MM.1S (cell line): ENCODE data around the gene CNTN5.

Experiments
- DNase-seq: peaks from one replicate; pipeline ENCODE4 v3.0.0-alpha.2; 2015
- H2AFZ ChIP-seq: fragments of 300-600 bp; sonication (generic); 2 replicates; pipeline ENCODE4 v1.6.0; 2016; ENCODE audit warnings: antibody characterized with exemption, low read length
- H3F3A ChIP-seq: fragments of 300-600 bp; sonication (generic); 2 replicates; pipeline ENCODE4 v1.6.1; 2016; ENCODE audit warnings: mild to moderate bottlenecking, antibody characterized with exemption, low read length, moderate library complexity, mixed read lengths; ENCODE audit not compliant: insufficient read depth
- H3K27ac ChIP-seq: fragments of 300-600 bp; sonication (generic); 2 replicates; pipeline ENCODE4 v1.5.1; 2016; ENCODE audit warnings: mild to moderate bottlenecking, low read length
- H3K27me3 ChIP-seq: fragments of 300-600 bp; sonication (generic); replicated peaks from 2 replicates; pipeline ENCODE4 v1.6.0; 2016; ENCODE audit warnings: low read length; ENCODE audit not compliant: insufficient read depth
- H3K36me3 ChIP-seq: fragments of 300-600 bp; sonication (generic); replicated peaks from 2 replicates; pipeline ENCODE4 v1.6.1; 2016; ENCODE audit warnings: mild to moderate bottlenecking, low read length, mixed read lengths; ENCODE audit not compliant: insufficient read depth
- H3K4me1 ChIP-seq: fragments of 300-600 bp; sonication (generic); 2 replicates; pipeline ENCODE4 v1.6.1; 2016; ENCODE audit warnings: low read length, mixed read lengths
- H3K4me2 ChIP-seq: fragments of 300-600 bp; sonication (generic); 2 replicates; pipeline ENCODE4 v1.6.0; 2016; ENCODE audit warnings: low read depth, low read length
- H3K4me3 ChIP-seq: fragments of 300-600 bp; sonication (generic); 2 replicates; pipeline ENCODE4 v1.5.1; 2016; ENCODE audit warnings: low read length, mixed read lengths
- H3K79me2 ChIP-seq: fragments of 300-600 bp; sonication (generic); 2 replicates; pipeline ENCODE4 v1.6.1; 2016; ENCODE audit warnings: mixed run types, low read length, mixed read lengths
- H3K9ac ChIP-seq: fragments of 300-600 bp; sonication (generic); 2 replicates; pipeline ENCODE4 v1.6.1; 2016; ENCODE audit warnings: low read length, mixed read lengths
- H3K9me2 ChIP-seq: fragments of 300-600 bp; sonication (generic); replicated peaks from 2 replicates; pipeline ENCODE4 v1.6.1; 2016; ENCODE audit warnings: mild to moderate bottlenecking, low read length, mixed read lengths; ENCODE audit not compliant: insufficient read depth
- H3K9me3 ChIP-seq: fragments of 300-600 bp; sonication (generic); replicated peaks from 2 replicates; pipeline ENCODE4 v1.6.1; 2016; ENCODE audit warnings: mild to moderate bottlenecking, low read length, mixed read lengths; ENCODE audit not compliant: insufficient read depth
- H4K20me1 ChIP-seq: fragments of 300-600 bp; sonication (generic); 2 replicates; pipeline ENCODE4 v1.6.1; 2016; ENCODE audit warnings: mild to moderate bottlenecking, low read length, moderate library complexity, mixed read lengths; ENCODE audit not compliant: insufficient read depth
- CTCF ChIP-seq: fragments of 300-600 bp; sonication (generic); IDR thresholded peaks from 2 replicates; pipeline ENCODE4 v1.5.1; 2016; ENCODE audit warnings: antibody characterized with exemption, low read length, mixed read lengths
- EZH2 ChIP-seq: fragments of 300-600 bp; sonication (generic); optimal IDR thresholded peaks from 2 replicates; pipeline ENCODE3; 2017; ENCODE audit warnings: low read depth, mild to moderate bottlenecking, antibody characterized with exemption, low read length, mixed read lengths
- EZH2phosphoT487 ChIP-seq: fragments of 300-600 bp; sonication (generic); IDR thresholded peaks from 2 replicates; pipeline ENCODE4 v1.6.1; 2018; ENCODE audit warnings: antibody characterized with exemption, low read length

The CNTN5 gene

GRCh38 chr11:100208207-100208606, 1187.5 kb downstream of the CNTN5 start:
- Histone ChIP-seq H4K20me1 (no peaks in the 10 kb centered on the region), H3K36me3 (no peaks in the 10 kb centered on the region), H3F3A (no peaks in the 10 kb centered on the region), H3K27me3 (no peaks in the 10 kb centered on the region), H3K9me3 (no peaks in the 10 kb centered on the region), H3K9ac (no peak overlapping the region), H2AFZ (no peak overlapping the region), H3K79me2 (no peaks in the 10 kb centered on the region), H3K4me2 (no peak overlapping the region), H3K27ac (no peak overlapping the region), H3K4me1 (no peaks in the 10 kb centered on the region), H3K4me3 (no peak overlapping the region), H3K9me2 (no peaks in the 10 kb centered on the region)
- no peak for DNase-seq
- TF ChIP-seq EZH2: no peak
- no peak for TF ChIP-seq EZH2phosphoT487
- TF ChIP-seq CTCF: no peak

GRCh38 chr11:100214791-100215190, 1194.0 kb downstream of the CNTN5 start:
- H3K4me2 ChIP-seq: no peak overlapping the region
- no peaks in the 10 kb centered on the region for H3K79me2 ChIP-seq
- H3K4me1 ChIP-seq: no peaks in the 10 kb centered on the region
- no peaks in the 10 kb centered on the region for H3K9me2 ChIP-seq
- H3K9ac ChIP-seq: no peak overlapping the region
- no peaks in the 10 kb centered on the region for H3K36me3 ChIP-seq
- no peaks in the 10 kb centered on the region for H3K27me3 ChIP-seq
- H4K20me1 ChIP-seq: no peaks in the 10 kb centered on the region
- H3K27ac ChIP-seq: no peak overlapping the region
- H3K9me3 ChIP-seq: no peaks in the 10 kb centered on the region
- DNase-seq: no peak
- H3K4me3 ChIP-seq: no peak overlapping the region
- no peaks in the 10 kb centered on the region for H3F3A ChIP-seq
- H2AFZ ChIP-seq: no peak overlapping the region
- TF ChIP-seq EZH2phosphoT487: no peak
- no peak for TF ChIP-seq EZH2
- no peak for TF ChIP-seq CTCF

- H3K9ac ChIP-seq: no peak overlapping the region
- no peaks in the 10 kb centered on the region for H3K36me3 ChIP-seq
- H3K4me3 ChIP-seq: no peak overlapping the region
- H2AFZ ChIP-seq: no peak overlapping the region
- H3K4me1 ChIP-seq: no peaks in the 10 kb centered on the region
- TF ChIP-seq EZH2 (no peak), EZH2phosphoT487 (no peak), CTCF (no peak)
- no peak for DNase-seq
- no peak overlapping the region for H3K4me2 ChIP-seq
- no peaks in the 10 kb centered on the region for H3K9me3 ChIP-seq
- H3K79me2 ChIP-seq: no peaks in the 10 kb centered on the region
- H3F3A ChIP-seq: no peaks in the 10 kb centered on the region
- no peak overlapping the region for H3K27ac ChIP-seq
- no peaks in the 10 kb centered on the region for H4K20me1 ChIP-seq
- H3K9me2 ChIP-seq: no peaks in the 10 kb centered on the region
- no peaks in the 10 kb centered on the region for H3K27me3 ChIP-seq
These were observed 1200.1 kb downstream of the CNTN5 start for GRCh38 chr11:100220801-100221200.
